NT2/D1 (cell line): ENCODE results near the gene CRACR2B.

ENCODE experiments used
- DNase-seq: peaks from one replicate; pipeline ENCODE4 v3.0.0-alpha.2; 2011; ENCODE audit warnings: low read depth, low spot score
- H3K27me3 ChIP-seq: 2 replicates; pipeline ENCODE4 v1.6.0; 2011; ENCODE audit warnings: mild to moderate bottlenecking; ENCODE audit not compliant: insufficient read length, insufficient read depth
- H3K36me3 ChIP-seq: 2 replicates; pipeline ENCODE4 v1.6.1; 2011; ENCODE audit warnings: mild to moderate bottlenecking, low read length, mixed read lengths; ENCODE audit not compliant: insufficient read depth, insufficient read length
- H3K4me1 ChIP-seq: 2 replicates; pipeline ENCODE4 v1.5.1; 2011; ENCODE audit not compliant: insufficient read depth, insufficient read length
- H3K4me3 ChIP-seq: 2 replicates; pipeline ENCODE4 v1.5.1; 2011; ENCODE audit warnings: low read depth; ENCODE audit not compliant: insufficient read length
- H3K9ac ChIP-seq: 2 replicates; pipeline ENCODE4 v1.6.0; 2011; ENCODE audit warnings: low read depth; ENCODE audit not compliant: insufficient read length
- H3K9me3 ChIP-seq: 2 replicates; pipeline ENCODE4 v1.5.1; 2011; ENCODE audit warnings: mild to moderate bottlenecking, low read length; ENCODE audit not compliant: insufficient read depth
- SUZ12 ChIP-seq: IDR thresholded peaks from 2 replicates; pipeline ENCODE4 v1.6.1; 2011; ENCODE audit not compliant: insufficient read length, insufficient read depth; ENCODE audit errors: extremely low read depth
- YY1 ChIP-seq: IDR thresholded peaks from 2 replicates; pipeline ENCODE4 v1.6.1; 2011; ENCODE audit not compliant: insufficient read length, insufficient read depth
- ZNF274 ChIP-seq: IDR thresholded peaks from 2 replicates; pipeline ENCODE4 v1.6.1; 2011; ENCODE audit warnings: mild to moderate bottlenecking, low read depth, low read length

The CRACR2B gene

GRCh38 chr11:827897-828192 is at the start of gene CRACR2B:
Gene CRACR2B (plus strand): TSS chr11:827919. CDS start chr11:828608, 689 bp downstream.
- H3K36me3 ChIP-seq: peaks cover 20% of the 10 kb centered on the region
- peak within 1 kb of the TSS; percentile 62 for H3K4me3 ChIP-seq
- peaks cover 69% of the 10 kb centered on the region for H3K27me3 ChIP-seq
- peaks cover 39% of the 10 kb centered on the region for H3K4me1 ChIP-seq
- TF ChIP-seq ZNF274: no peak
- no peak for TF ChIP-seq SUZ12
- no peak for TF ChIP-seq YY1
- H3K9me3 ChIP-seq: no peaks in the 10 kb centered on the region
- no peak for DNase-seq
- H3K9ac ChIP-seq: peak within 1 kb of the TSS; percentile 86

DNA sequence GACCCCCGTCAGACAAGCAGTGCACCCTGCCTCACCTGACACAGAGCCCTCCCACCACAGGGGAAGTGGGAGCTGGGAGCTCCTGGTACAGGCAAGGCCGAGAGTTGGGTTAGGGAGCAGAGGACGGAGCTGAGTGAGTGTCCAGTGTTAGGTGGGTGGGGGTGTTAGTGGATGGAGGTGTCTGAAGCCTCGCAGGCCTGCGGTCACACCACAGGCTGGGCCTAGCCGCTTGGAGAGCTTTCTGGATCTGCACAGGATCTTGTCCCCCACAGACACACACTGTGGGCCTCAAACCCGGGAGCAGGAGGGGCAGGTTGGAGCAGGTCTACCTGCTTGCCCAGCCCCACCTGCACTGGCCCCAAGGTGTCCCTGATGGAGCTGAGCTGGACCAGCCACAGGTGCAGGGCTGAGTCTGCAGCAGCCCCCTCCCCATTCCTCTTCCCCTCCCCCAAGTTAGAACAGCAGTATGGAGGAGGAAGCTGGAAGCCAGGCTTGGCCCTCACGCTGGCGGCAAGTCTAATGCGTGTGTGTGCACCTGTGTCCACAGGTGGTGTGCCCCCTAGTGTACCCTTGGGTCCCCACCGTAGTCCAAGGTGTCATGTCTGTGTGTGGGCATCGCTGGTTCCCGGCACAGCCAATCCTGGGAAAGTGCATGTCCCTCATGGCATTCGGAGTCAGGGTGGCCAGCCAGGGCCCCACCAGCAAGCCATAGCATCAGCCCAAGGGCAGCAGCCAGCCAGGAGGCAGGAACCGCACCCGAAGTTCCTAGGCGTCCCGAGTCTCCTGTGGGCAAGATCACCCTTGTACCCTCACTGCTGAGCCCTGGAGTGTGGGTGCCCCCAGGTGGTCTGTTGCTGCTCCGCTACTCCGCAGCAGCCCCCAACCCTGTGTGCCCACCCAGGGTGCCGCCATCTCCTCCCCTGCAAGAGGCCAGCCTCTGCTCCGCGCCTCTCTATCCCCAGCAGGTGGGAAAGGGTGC is 48.5 kb upstream of the CRACR2B start:
- Histone ChIP-seq H3K9me3 (no peaks in the 10 kb centered on the region), H3K27me3 (no peaks in the 10 kb centered on the region), H3K9ac (peak overlapping the region; percentile 95), H3K4me3 (no peak overlapping the region), H3K36me3 (peaks cover 48% of the 10 kb centered on the region), H3K4me1 (peaks cover 44% of the 10 kb centered on the region)
- TF ChIP-seq YY1: no peak
- TF ChIP-seq SUZ12: no peak
- no peak for TF ChIP-seq ZNF274
- DNase-seq: no peak

- peak overlapping the region; percentile 51 for H3K9ac ChIP-seq
- peaks cover 45% of the 10 kb centered on the region for H3K36me3 ChIP-seq
- no peaks in the 10 kb centered on the region for H3K27me3 ChIP-seq
- DNase-seq: no peak
- peaks cover 40% of the 10 kb centered on the region for H3K4me1 ChIP-seq
- no peak overlapping the region for H3K4me3 ChIP-seq
- H3K9me3 ChIP-seq: no peaks in the 10 kb centered on the region
- no peak for TF ChIP-seq SUZ12
- no peak for TF ChIP-seq ZNF274
- no peak for TF ChIP-seq YY1
These were observed 47.7 kb upstream of the CRACR2B start for GRCh38 chr11:779955-780532.

DNA sequence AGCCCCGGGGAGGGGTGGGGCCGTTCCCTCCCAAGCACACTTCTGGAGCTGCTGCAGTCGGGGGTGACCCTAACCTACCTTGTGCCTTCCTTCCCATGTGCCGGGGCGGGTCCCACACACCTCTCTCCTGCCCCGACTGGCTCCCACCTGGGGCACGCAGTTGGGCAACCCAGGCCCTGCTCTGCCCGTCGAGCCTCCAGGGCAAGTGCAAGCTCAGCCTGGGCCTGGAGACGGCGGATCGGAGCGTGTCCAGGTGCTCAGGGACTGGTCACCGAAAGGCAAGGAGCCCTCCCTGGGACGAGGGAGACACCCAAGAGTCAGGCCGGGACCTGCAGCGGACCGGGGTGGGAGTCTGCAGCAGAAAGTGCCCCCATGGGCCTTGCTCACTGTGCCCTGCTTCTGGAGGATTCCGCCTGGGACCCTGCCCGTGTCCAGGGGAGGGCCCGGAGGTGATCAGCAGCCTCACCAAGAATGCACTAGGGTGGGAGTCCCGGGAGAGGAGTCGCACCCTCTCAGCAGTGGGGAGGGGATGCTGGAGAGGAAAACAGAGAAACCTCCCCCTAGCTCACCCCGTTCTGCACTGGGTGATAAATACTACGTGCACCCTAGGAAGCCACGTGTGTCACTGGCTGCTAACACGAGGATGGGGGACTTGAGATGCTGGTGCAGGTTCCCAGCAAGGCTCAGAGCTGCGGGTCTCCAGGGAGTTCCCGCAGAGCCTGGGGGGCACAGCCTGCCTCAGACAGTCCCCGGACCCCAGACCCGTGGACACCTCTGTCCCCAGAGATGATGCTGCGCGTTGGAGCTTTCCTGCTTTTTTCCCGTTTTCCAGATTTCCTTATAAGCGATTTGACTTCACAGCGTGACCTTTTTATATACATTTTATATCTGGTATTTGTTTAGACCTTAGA is 45.2 kb upstream of the CRACR2B start:
- Histone ChIP-seq H3K36me3 (peaks cover 54% of the 10 kb centered on the region), H3K4me1 (peaks cover 39% of the 10 kb centered on the region), H3K27me3 (no peaks in the 10 kb centered on the region), H3K4me3 (no peak overlapping the region), H3K9ac (peak overlapping the region; percentile 43), H3K9me3 (no peaks in the 10 kb centered on the region)
- no peak for DNase-seq
- no peak for TF ChIP-seq YY1
- no peak for TF ChIP-seq SUZ12
- no peak for TF ChIP-seq ZNF274

- TF ChIP-seq ZNF274: no peak
- no peak for TF ChIP-seq YY1
- TF ChIP-seq SUZ12: no peak
- Histone ChIP-seq H3K9me3 (no peaks in the 10 kb centered on the region), H3K36me3 (peaks cover 48% of the 10 kb centered on the region), H3K4me3 (no peak overlapping the region), H3K4me1 (peaks cover 43% of the 10 kb centered on the region), H3K9ac (no peak overlapping the region), H3K27me3 (no peaks in the 10 kb centered on the region)
- DNase-seq: peak; percentile 94
These were observed 44.1 kb upstream of the CRACR2B start for GRCh38 chr11:783581-784015.

DNA sequence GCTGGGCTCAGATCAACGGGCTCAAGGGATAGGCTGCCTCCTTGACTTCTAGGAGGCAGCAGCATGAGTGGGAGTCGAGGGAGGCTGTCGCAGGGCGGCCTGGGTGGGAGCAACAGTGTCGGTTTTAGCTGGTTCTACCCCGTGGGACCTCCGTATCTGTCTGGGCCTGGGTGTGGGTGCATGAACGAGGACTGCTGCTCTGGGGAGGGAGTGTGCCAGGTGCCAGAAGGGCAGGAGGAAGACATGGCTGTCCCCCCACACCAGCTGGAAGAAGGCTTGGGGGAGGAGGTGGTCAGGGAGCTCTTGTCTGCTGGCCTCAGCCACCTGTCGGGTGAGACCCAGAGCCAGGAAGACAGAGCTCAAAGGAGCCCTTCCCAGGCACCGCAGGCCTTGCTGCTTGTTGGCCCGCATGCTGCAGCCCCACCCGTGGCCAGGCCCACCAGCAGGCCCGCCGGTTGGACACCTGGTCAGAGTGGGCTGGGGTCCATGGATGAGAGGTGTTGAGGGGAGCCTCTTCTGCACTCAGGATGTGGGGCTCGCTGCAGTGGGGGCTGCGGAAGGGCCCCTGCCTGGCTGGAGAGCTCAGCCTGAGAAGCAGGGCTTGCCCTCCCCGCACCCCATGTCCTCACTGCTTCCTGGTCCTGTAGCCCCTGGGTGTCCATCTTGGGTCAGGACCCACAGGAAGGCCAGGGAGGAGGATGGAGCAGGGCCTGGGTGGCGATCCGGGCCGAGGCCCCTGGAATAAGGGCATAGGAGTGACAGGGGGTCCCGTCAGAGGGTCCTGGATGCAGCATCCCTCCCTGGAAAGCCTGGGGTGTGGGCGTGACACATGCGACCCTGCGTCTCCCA is 41.3 kb upstream of the CRACR2B start:
- Histone ChIP-seq H3K9ac (peak overlapping the region; percentile 3), H3K27me3 (no peaks in the 10 kb centered on the region), H3K4me3 (no peak overlapping the region), H3K36me3 (peaks cover 32% of the 10 kb centered on the region), H3K4me1 (peaks cover 43% of the 10 kb centered on the region), H3K9me3 (no peaks in the 10 kb centered on the region)
- no peak for TF ChIP-seq ZNF274
- TF ChIP-seq SUZ12: no peak
- no peak for TF ChIP-seq YY1
- no peak for DNase-seq
